Left forelimb (tissue), 1 donor: ENCODE data around the gene PARVG.

Source experiments
- DNase-seq: peaks from one replicate; pipeline ENCODE4 v3.0.0-alpha.2; 2018; ENCODE audit warnings: low spot score

PARVG gene

DNA sequence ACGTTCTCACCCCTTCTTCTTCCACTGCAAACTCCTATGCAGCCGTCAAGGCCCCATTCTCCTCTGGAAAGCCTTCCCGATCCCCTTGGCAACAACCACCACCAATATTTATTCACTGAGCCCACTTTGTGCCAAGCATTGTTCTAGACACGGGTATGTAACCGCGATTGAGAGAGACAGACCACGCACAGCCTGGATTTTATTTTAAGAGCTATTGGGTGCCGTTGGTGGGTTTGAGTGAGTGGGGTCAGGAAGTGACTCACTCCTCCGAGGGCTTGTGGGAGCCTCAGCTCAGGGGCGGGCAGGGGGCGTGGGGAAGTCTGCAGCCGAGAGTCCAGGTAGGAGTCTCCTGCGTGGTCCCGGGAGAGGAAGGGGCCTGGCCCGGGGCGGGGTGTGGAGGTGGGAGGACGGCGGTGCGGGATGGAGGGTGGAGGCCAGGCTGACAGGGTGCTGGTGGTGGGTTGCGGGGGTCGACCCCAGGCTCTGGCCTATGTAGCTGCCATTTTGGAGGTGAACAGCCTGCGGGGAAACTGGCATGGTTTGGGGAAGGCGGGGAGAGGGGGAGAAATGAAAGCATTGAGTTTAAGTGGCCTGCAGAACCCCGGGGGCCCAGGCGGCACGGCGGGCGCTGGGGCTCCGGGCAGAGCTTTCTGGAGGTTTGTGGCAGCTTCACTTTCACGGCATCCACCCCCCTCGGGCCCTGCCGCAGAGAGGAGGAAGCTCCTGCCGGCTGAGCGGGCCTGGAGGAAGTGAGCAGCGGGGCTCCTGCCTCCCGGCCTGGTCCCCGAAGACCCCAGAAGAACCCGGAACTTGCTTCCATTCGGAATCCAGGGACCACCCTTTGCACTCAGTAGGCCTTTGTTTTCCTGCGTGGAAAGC lies 547 bp downstream of the PARVG start:
- DNase-seq: no peak

DNA sequence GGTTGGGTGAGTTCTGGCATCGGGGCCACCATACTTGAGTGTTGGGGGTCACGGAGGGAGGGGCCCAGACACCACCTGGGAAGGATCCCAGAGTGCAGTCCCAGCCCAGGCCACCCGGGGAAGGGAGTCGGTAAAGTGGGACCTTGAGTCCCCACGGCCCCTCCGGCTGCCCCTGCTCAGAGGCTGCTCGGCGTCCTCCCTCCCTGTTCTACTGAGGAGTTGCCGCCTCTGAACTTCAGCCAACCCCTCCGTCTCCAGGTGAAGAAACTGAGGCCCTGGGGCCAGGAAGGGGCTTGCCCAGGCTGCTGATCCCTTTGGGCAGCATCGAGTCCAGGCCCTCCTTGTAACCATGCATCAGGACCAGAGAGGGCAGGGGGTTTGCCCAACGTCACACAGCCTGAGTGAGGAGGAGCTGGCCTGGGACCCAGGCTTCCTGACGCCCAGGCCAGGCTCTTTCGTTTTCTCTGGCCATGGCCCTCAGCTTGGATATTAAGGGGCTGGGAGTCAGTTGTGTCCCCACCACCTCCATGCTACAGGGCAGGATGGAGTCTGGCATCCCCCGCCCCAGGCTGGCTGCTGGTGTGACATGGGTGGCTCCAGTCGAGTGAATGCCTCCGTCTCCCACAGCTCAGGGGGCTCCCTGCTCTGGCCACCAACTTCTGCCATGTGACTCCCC lies 1.3 kb downstream of the PARVG start:
- no peak for DNase-seq

DNA sequence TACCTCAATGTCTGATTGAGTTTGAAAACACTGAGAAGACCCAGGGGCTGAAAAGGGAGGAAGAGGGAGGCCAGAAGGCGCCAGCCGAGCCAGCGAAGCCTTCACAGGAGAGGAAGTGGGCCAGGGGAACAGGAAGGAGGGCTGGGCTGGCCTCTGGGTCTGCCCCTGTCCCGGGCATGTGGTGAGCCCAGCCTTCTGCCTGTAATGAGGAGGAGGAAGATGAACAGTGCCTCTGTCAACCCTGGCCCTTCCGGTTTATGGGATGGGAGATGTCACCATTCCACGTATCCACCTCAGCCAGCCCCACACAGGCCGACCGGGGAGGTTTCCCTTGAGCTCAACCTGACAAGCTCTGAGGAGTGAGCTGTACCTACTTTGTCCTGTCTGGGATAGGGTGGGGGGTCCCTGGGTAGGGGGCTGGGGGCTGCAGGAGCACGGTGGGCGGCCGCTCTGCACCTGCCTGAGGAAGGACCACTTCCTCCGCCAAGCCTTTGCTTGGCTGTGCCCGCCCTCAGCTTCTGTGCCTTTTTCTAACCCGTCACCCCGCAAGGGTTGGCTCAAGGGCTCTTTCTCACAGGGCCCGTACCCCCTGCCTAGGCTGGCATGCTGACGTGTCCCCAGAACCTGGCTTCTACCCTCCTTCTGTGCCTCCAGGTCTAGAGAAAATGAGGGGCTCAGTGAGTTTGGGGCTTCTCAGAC lies 2.0 kb downstream of the PARVG start:
- no peak for DNase-seq

DNA sequence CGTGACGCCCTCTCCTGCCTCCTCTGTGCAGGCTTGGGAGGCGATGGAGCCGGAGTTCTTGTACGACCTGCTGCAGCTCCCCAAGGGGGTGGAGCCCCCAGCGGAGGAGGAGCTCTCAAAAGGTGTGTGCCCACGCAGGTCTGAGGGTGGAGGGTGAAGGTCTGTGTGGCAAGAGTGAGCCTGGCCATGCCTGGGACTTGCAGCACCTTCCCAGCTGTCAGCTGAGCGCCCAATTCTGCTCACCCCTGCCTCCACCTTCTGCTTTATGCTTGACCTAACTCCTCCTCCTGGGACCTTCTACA lies 2.5 kb downstream of the PARVG start:
- DNase-seq: no peak

DNA sequence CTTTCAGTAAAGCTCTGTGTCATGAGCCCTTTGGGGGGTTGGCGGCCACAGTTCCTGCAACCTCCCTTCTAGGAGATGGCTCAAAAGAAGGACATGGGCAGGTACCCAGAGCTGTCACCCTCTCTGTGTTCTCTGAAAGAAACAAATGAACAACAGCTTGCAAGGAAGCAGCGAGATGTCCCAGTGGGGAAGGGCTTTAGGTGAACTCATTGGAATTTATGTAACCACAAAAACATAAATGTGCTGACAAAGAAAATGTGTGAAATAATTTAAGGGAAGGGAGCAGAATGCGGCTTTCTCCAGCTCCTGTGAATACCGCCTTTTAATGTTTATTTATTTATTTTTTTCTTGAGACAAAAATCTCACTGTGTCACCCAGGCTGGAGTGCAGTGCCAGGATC lies 3.3 kb downstream of the PARVG start:
- no peak for DNase-seq

DNA sequence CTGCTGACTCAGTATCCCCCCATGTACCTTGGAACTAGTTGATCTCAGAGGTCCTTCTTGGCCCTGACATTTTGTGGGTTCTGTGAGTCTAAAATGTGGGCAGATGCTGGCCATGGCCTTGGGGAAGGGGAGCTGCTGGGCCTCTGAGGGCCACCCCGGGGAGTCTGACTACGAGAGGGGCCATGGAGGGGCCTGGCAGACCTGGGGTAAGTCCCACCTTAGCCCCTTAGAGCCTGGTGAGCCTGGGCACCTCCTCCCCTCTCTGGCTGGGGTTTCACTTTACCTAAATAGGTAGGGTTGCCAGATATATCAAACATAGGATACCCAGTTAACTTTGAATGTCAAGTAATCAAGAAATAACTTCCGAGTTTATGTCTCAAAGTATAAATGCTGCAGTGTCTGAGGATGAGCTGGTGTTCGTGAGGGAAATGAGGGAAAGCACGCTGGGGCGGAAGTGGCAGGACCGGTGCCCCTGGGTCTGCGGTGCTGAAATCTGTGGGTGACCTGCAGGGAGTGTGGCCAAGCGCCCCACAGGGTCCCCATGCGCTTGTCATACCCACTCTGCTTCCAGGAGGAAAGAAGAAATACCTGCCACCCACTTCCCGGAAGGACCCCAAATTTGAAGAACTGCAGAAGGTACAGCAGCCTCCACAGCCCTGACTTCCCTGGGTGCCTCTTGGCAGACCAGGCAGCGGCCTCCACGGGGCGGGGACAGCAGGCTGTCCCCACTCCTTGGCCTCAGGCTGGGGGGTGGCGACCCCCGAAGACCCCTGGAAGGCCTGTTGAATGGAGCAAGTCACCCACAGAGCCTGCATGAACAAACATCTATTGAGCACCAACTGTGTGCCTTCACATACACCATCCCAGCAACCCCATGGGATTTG lies 4.8 kb downstream of the PARVG start:
- no peak for DNase-seq

DNA sequence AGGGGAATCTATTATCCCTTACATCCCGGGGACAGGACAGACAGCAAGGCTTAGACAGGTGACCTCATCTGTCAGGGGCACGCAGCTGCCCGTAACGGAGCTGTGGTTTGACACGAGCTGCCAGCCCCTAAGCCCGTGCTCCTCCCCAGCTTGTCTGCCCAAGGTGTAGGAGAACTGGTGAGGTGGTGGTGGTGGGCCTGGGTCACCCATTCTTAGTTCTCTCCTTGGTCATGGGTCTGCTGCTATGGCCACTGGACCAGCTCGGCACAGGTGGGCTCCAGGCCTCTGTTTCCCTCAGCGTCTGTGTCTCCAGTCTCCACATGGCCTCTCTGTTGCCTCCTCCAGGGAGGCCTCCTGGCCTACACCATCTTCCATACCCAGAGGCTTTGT lies 5.4 kb downstream of the PARVG start:
- no peak for DNase-seq

DNA sequence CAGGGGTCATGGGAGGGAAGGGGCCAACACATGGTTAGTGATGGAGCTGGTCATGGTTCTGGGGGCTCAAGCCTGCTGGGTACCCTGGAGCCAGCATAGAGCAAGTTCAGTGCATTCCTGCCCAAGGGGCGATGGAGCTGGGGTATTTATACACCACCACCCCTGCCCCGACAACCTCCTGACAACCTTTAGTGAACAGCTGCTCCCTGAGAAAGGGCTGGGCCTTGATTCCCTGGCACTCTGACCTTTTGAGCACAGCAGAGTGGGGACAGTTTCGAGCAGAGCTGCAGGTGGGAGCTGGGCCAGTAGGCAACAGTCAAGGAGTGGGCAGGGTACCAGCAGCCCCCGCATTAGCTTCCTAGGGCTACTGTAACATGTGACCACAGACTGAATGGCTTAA lies 6.0 kb downstream of the PARVG start:
- DNase-seq: no peak

DNA sequence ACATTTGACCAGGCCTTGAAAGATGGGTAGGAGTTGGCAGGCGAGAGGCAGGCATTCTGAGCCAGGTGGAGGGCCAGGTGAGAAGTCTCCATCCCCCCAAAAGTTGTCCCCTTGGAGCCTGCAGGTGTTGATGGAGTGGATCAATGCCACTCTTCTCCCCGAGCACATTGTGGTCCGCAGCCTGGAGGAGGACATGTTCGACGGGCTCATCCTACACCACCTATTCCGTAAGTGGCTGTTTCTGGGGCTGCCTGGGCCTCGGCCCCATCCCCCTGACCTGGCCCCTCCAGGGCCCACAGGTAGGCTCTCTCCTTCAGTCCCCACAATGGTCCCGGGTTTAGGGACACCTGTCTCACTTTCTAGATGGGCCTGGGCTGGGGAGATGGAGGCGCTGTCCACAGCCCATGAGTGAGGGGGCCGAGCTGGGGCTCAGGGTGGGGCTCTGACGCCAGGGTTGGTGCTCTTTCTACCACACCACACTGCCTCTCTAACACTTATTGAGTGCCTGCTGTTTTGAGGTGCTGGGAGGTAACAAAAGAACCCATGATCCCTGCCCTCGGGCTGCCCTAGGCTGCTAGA lies 7.0 kb downstream of the PARVG start:
- DNase-seq: no peak

DNA sequence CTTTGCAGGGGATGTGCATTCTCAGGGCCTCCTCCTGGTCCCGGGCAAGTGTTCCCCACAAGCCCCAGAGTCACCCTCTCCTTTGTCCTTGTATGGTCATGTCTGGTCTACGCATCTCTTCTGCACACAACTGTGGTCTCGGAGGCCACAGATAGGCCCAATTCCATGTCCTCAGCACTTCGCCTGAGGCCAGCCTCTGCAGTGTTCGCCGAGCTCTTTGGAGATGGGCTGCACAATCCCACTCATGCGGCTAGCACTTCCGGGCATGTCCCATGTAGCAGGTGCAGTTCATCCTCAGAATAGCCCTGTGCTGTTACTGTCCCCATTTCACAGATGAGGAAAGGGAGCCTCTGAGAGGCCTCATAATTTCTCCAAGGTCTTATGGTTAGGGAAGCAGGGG lies 7.6 kb downstream of the PARVG start:
- DNase-seq: no peak

DNA sequence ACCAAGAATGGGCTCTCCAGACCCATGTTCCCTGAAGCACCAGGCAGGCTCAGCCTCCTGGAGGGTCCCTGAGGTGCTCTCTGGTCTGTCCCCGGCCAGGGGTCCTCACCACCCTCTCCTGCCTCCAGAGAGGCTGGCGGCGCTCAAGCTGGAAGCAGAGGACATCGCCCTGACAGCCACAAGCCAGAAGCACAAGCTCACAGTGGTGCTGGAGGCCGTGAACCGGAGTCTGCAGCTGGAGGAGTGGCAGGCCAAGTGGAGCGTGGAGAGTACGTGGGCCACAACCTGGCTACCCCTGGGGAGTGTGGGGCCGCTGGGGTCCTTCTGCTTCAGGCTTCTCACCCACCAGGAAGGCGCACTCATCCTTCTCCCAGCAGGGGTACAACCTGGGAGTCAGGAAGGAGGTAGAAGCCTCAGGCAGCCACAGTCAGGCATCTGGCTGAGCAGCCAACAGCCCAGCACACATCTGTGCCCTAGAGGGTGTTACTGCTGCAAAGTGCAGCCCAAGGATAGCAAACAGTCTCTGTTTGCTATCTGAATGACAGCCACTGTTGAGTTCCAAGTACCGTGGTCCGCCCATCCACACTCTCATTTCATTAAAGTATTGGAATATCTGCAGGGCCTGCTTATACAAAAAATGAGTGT lies 8.4 kb downstream of the PARVG start:
- no peak for DNase-seq

DNA sequence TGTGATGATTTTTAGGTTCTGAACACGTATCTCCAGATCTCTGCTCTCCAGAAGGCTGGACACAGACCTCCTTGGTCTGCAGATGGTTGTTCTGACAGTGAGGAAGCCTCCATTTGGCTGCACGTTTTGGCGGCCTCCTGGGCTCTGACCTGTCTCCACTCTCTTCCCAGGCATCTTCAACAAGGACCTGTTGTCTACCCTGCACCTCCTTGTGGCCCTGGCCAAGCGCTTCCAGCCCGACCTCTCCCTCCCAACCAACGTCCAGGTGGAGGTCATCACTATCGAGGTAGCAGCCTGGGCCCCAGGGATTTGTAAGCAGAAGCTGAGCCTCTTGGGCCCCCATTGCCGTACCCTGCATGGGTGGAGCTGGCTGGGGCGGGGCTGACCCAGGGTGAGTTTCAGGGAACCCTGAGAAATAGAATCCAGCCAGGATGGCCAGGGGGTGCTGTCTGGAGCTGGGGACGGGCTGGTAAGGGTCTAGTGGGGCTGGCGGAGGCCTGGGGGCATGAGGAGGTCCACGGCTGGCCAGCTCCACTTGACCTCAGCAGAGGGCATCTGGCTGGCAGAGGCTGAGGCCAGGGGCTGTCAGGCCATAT lies 9.8 kb downstream of the PARVG start:
- no peak for DNase-seq

DNA sequence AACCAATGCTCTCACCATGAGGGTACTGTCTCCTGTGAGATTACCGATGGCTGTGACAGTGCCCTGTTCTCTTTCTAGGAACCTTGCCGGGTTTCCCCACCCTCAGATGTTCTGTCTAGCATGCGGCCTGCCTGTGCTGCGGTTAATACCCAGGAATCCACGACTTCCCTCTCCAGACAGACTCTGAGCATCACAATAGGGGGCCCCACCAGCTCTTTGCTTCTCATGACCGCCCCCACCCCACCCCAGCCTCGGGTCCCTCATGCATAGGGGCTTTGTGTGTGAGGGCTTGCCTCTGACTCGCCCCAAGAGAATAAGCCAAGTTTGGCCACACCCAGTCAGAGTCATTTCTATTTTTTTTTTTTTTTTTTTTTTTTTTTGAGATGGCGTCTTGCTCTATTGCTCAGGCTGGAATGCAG lies 10.3 kb downstream of the PARVG start:
- no peak for DNase-seq

DNA sequence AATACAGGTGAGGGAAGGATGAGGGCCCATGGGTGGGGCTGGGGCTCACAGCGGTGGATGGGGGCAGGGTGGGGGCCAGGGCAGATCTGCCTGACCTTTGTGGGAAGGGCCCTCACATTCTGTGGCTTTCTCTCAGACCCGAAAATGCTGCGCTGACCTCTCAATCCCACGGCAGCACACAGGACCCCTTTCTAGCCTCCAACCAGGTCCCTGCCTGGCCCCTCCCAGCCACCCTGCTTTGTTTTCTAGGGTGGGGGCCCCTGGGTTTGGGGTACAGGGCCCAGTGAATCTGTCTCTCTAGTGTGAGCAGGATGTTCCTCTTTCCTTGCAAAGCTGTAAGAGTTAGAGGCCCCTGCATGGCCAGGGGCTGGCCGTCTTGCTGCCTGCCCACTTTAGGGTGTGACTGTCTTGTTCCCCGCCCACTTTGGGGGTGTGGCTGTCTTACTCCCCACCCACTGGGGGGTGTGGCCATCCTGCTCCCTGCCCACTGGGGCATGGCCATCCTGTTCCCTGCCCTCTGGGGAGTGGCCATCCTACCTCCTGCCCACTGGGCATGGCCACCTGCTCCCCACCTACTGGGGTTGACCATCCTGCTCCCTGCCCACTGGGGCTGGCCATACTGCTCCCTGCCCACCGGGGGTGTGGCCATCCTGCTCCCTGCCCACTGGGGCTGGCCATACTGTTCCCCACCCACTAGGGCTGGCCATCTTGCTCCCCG lies 11.5 kb downstream of the PARVG start:
- DNase-seq: no peak

DNA sequence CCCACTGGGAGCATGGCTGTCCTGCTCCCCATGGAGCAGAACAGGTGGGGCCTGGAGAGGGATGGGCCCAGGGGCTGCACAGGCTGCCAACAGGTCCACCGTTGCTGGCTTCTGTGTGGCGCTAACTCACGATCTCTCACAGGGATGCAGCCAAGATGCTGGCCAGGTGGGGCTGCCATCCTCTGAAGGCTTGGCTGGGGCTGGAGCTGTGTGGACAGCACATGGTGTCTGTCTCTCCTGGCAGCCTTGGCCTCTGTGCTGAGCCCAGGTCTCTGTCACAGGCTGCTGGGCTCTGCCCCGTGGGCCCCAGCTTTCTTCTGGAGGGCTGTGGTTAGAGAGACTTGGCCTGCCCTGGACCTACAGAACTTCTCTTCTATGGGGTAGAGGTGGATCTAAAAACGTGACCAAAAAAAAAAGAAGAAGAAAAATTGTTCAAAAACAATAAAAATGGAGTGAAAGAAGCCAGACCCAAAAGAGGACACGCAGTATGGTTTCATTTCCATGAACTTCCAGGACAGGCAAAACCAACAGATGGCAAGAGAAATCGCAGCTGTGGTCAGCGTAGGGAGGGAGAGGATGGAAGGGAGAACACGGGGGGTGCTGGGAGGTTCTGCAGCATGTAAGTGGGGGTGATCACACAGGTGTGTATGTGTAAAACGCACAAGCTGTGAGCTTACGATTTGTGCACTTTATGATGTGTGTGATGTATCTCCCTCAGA lies 12.2 kb downstream of the PARVG start:
- no peak for DNase-seq

DNA sequence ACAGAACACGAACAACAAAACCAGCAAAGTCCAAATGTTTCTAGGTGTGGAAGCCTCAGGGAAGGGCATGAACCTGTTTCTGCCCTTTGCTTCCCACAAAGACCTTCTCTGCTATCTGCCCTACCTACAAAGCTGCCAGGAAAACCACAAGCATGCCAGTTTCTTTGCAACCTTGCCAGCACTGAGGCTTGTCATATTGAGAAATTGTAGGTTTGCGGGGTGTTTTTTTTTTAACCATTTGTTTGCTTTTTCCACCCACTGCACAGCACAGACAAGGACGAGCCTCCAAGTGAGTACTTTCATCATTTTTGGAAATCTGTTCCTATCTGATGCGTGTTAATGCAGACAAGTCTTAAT lies 12.8 kb downstream of the PARVG start:
- no peak for DNase-seq

DNA sequence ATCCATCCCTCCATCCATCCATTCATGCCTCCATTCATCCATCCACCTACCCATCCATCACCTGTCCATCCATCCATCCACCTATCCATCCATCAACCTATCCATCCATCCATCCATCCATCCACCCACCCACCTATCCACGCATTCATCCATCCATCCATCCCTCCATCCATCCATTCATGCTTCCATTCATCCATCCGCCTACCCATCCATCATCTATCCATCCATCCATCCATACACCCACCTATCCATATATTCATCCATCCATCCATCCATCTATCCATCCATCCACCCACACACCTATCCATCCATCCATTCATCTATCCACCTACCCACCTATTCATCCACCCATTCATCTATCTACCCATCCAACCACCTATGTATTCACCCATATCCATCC lies 13.8 kb downstream of the PARVG start:
- no peak for DNase-seq

DNA sequence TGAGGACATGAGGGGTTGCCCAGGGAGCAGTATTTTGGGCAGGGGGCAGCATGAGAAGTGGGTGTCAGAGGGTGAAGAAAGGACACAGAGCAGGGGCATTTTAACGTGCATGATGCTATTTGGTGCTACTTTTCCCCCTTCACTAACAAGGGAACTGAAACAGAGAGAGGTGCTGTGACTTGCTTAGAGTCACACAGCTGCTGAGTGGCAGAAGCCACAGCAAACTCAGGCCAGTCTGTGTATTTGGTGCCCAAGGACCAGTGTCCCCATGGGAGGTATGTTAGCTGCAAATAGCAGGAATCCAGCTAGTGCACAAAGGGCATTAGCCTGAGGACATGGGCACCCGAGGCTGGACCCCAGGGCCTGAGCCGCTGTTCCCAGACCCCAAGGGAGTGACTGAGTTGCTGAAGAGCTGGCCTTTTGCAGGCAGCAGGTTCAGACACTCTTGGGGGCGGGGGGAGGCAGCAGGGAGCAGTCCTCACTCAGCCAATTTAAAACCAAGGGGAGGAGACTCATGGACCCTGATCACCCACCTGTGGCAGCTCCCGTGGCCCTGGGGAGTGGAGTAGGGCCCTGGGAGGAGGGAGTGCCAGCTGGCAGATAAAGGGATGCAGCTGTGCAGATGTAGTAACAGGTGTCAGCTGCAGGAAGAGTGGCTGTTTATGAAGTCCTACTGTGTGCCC lies 14.6 kb downstream of the PARVG start:
- DNase-seq: no peak

DNA sequence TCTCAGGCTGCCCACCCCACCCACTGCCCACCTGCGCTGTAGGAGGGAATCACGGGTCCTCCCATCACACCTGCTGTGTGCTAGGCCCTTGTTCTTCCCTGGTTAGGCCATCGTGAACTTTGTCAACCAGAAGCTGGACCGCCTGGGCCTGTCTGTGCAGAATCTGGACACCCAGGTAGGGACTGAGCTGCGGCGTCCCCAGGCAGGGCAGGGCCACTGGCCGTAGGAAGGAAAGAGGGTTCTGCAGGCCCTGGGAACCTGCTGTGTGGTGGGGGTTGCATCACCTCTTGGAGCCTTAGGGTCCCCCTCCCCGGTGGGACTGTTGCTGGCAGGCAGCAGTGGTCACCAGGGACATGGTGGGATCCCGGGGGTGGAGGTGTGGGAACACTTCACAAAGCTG lies 15.5 kb downstream of the PARVG start:
- DNase-seq: no peak
